Neuronal stem cell (in vitro differentiated cells): ENCODE measurements around the gene DPEP1.
A peak's percentile ranks its signal among the peaks of the same experiment; 100 is the strongest.

Experiments
- DNase-seq: peaks from one replicate; pipeline ENCODE4 v3.0.0-alpha.2; 2013; ENCODE audit warnings: low spot score
- H2AFZ ChIP-seq: one replicate; pipeline ENCODE4 v1.6.1; 2013; ENCODE audit warnings: mild to moderate bottlenecking, low read length, inconsistent platforms
- H2AK5ac ChIP-seq: 2 replicates; pipeline ENCODE4 v1.6.1; 2013; ENCODE audit warnings: low read depth, mild to moderate bottlenecking, inconsistent platforms, low read length, moderate library complexity, mixed read lengths
- H2BK120ac ChIP-seq: 2 replicates; pipeline ENCODE4 v1.6.1; 2013; ENCODE audit warnings: low read depth, mild to moderate bottlenecking, inconsistent platforms, low read length, moderate library complexity, mixed read lengths
- H2BK12ac ChIP-seq: one replicate; pipeline ENCODE4 v1.6.1; 2013; ENCODE audit warnings: low read length, inconsistent platforms
- H2BK15ac ChIP-seq: 2 replicates; pipeline ENCODE4 v1.6.1; 2013; ENCODE audit warnings: mild to moderate bottlenecking, low read length, inconsistent platforms, mixed read lengths
- H2BK5ac ChIP-seq: one replicate; pipeline ENCODE4 v1.6.1; 2013; ENCODE audit warnings: inconsistent platforms, mild to moderate bottlenecking, low read length, moderate library complexity
- H3K14ac ChIP-seq: one replicate; pipeline ENCODE4 v1.6.1; 2013; ENCODE audit warnings: low read length, inconsistent platforms
- H3K18ac ChIP-seq: 2 replicates; pipeline ENCODE4 v1.6.1; 2013; ENCODE audit warnings: low read length, inconsistent platforms
- H3K23ac ChIP-seq: 2 replicates; pipeline ENCODE4 v1.6.1; 2013; ENCODE audit warnings: low read depth, mild to moderate bottlenecking, mixed read lengths, low read length, inconsistent platforms; ENCODE audit not compliant: poor library complexity
- H3K27ac ChIP-seq: replicated peaks from 3 replicates; pipeline ENCODE4 v1.5.1; 2013; ENCODE audit warnings: low read length, inconsistent platforms
- H3K27me3 ChIP-seq, 3 experiments: 2 replicates each; pipeline ENCODE4 v1.6.1; 2013; ENCODE audit warnings: low read length in 3 of 3, mild to moderate bottlenecking in 2 of 3, inconsistent platforms in 1 of 3, low read depth in 1 of 3, mixed read lengths in 1 of 3, moderate library complexity in 1 of 3; ENCODE audit not compliant: control insufficient read depth in 3 of 3, insufficient read depth in 3 of 3
- H3K36me3 ChIP-seq, 2 donors: replicated peaks in 1 of 2; 2 replicates each; pipeline ENCODE4 v1.6.1; 2013; ENCODE audit warnings: low read length in 2 of 2; ENCODE audit not compliant: control insufficient read depth in 2 of 2, insufficient read depth in 2 of 2
- H3K4ac ChIP-seq: 2 replicates; pipeline ENCODE4 v1.6.1; 2013; ENCODE audit warnings: inconsistent platforms, mild to moderate bottlenecking, low read length, moderate library complexity
- H3K4me1 ChIP-seq, 2 donors: 1 replicate in 1 of 2; 2 replicates in 1 of 2; pipeline ENCODE4 v1.6.1; 2013; ENCODE audit warnings: low read length in 2 of 2, low read depth in 1 of 2; ENCODE audit not compliant: control insufficient read depth in 2 of 2, insufficient read depth in 1 of 2
- H3K4me2 ChIP-seq: one replicate; pipeline ENCODE4 v1.6.1; 2013; ENCODE audit warnings: mild to moderate bottlenecking, low read length, inconsistent platforms; ENCODE audit not compliant: insufficient read depth, poor library complexity, severe bottlenecking
- H3K4me3 ChIP-seq, 2 donors: 2 replicates each; pipeline ENCODE4 v1.5.1; 2013; ENCODE audit warnings: low read length in 2 of 2, mild to moderate bottlenecking in 2 of 2, inconsistent platforms in 1 of 2, moderate library complexity in 1 of 2
- H3K79me1 ChIP-seq: one replicate; pipeline ENCODE4 v1.6.1; 2013; ENCODE audit warnings: low read depth, mild to moderate bottlenecking, inconsistent platforms, low read length, moderate library complexity
- H3K9ac ChIP-seq: one replicate; pipeline ENCODE4 v1.6.1; 2013; ENCODE audit warnings: mild to moderate bottlenecking, low read depth, low read length, inconsistent platforms; ENCODE audit not compliant: poor library complexity
- H3K9me3 ChIP-seq, 2 donors: replicated peaks in 1 of 2; 2 replicates each; pipeline versions ENCODE3 to v1.6.1; 2013; ENCODE audit warnings: low read length in 2 of 2, mild to moderate bottlenecking in 2 of 2, inconsistent platforms in 1 of 2, low read depth in 1 of 2, mixed read lengths in 1 of 2, moderate library complexity in 1 of 2; ENCODE audit not compliant: control insufficient read depth in 2 of 2, insufficient read depth in 1 of 2
- H4K8ac ChIP-seq: one replicate; pipeline ENCODE4 v1.6.1; 2013; ENCODE audit warnings: low read depth, mild to moderate bottlenecking, inconsistent platforms, low read length, moderate library complexity
- H4K91ac ChIP-seq: one replicate; pipeline ENCODE4 v1.6.1; 2013; ENCODE audit warnings: low read length, low read depth, mild to moderate bottlenecking, inconsistent platforms; ENCODE audit not compliant: poor library complexity
- WGBS, 2 donors: extraction: QIAGEN DNeasy Blood & Tissue Kit; methylation state at CpG; one replicate each; pipeline ENCODE4 v1.1.7; 2013; ENCODE audit warnings: missing lambda C conversion rate in 2 of 2, mixed read lengths in 1 of 2; ENCODE audit not compliant: insufficient read length in 2 of 2, insufficient replicate concordance in 1 of 2; ENCODE audit errors: extremely low coverage in 2 of 2; 5-methylcytosine and 5-hydroxymethylcytosine counted together

Gene DPEP1

DNA sequence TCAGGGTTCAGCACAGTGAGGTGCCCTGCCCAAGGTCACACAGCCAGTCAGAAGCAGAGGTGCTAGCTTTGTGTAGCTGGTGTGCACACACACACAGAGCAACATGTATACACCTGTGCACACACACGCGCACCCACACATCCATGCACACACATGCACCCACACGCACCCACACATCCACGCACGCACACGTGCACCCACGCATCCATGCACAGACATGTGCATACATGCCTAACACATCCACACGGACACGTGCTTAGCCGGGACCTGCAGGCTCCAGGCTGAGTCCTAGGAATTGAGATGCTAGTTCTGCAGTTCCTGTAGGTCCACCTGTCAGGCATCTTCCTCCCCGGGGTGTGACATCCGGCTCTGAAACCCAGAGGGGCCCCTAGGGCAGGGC, 13.0 kb upstream of the DPEP1 start:
- H3K36me3 ChIP-seq = no peaks in the 10 kb centered on the region
- peaks cover 0 to 4% (median 0%) of the 10 kb centered on the region in 3 experiments for H3K27me3 ChIP-seq
- H3K9me3 ChIP-seq = peaks cover 0 to 2% of the 10 kb centered on the region in 2 donors
- no peak overlapping the region for H2BK5ac ChIP-seq
- peak overlapping the region; percentile 86 for H2BK12ac ChIP-seq
- H3K4me3 ChIP-seq = no peak overlapping the region
- H2BK15ac ChIP-seq = peak overlapping the region; percentile 59
- H2BK120ac ChIP-seq = no peak overlapping the region
- no peak for DNase-seq
- H3K27ac ChIP-seq = no peak overlapping the region
- no peak overlapping the region for H4K91ac ChIP-seq
- H4K8ac ChIP-seq = no peak overlapping the region
- H3K9ac ChIP-seq = peak overlapping the region; percentile 87
- peak overlapping the region; percentile 77 for H3K18ac ChIP-seq
- H2AK5ac ChIP-seq = peak overlapping the region; percentile 89
- H3K23ac ChIP-seq = peak overlapping the region; percentile 83
- H3K14ac ChIP-seq = no peak overlapping the region
- H3K4me2 ChIP-seq = no peak overlapping the region
- no peak overlapping the region for H3K4ac ChIP-seq
- H3K79me1 ChIP-seq = no peaks in the 10 kb centered on the region
- H3K4me1 ChIP-seq = peaks cover 20 to 35% of the 10 kb centered on the region in 2 donors
- WGBS, 2 donors = no CpG with 5 or more reads among the region's 12 CpGs
- no peak overlapping the region for H2AFZ ChIP-seq

DNA sequence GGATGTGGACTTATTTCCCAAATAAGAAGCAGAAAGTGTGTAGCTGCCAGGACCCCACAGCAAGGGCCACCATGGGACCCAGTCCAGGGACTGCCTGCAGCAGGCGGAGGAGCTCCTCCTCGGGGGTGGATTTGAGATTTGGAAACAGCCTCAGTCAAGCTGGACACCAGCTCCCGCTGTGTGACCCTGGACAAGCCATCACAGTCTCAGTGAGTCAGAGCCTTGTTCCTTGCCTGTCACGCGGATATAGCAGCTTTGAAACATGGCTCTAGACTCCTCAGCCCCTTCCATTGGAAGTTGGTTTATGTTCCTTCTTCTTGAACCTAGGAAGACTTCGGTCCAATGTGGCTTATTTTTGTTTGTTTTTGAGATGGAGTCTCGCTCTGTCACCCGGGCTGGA, 12.5 kb upstream of the DPEP1 start:
- WGBS, 2 donors = no CpG with 5 or more reads among the region's 8 CpGs
- no peak overlapping the region for H3K23ac ChIP-seq
- H2BK15ac ChIP-seq = peak overlapping the region; percentile 59
- no peak for DNase-seq
- H2BK5ac ChIP-seq = no peak overlapping the region
- H2BK120ac ChIP-seq = no peak overlapping the region
- H2AFZ ChIP-seq = peak overlapping the region; percentile 17
- H3K4me1 ChIP-seq = peaks cover 20 to 35% of the 10 kb centered on the region in 2 donors
- H4K8ac ChIP-seq = no peak overlapping the region
- no peaks in the 10 kb centered on the region for H3K36me3 ChIP-seq
- no peaks in the 10 kb centered on the region for H3K9me3 ChIP-seq
- no peak overlapping the region for H3K4me3 ChIP-seq
- H3K14ac ChIP-seq = no peak overlapping the region
- H3K27ac ChIP-seq = no peak overlapping the region
- peaks cover 0 to 4% (median 0%) of the 10 kb centered on the region in 3 experiments for H3K27me3 ChIP-seq
- no peak overlapping the region for H4K91ac ChIP-seq
- H3K4ac ChIP-seq = no peak overlapping the region
- H3K4me2 ChIP-seq = no peak overlapping the region
- H3K79me1 ChIP-seq = no peaks in the 10 kb centered on the region
- no peak overlapping the region for H2AK5ac ChIP-seq
- no peak overlapping the region for H3K18ac ChIP-seq
- H3K9ac ChIP-seq = no peak overlapping the region
- H2BK12ac ChIP-seq = no peak overlapping the region

- H2AK5ac ChIP-seq = peak overlapping the region; percentile 93
- no peak overlapping the region for H3K27ac ChIP-seq
- no peak overlapping the region for H4K8ac ChIP-seq
- peaks cover 0 to 4% (median 0%) of the 10 kb centered on the region in 3 experiments for H3K27me3 ChIP-seq
- no peak overlapping the region for H4K91ac ChIP-seq
- H3K23ac ChIP-seq = no peak overlapping the region
- no peaks in the 10 kb centered on the region for H3K79me1 ChIP-seq
- no peak overlapping the region for H2BK120ac ChIP-seq
- no peak overlapping the region for H3K4me3 ChIP-seq
- DNase-seq = no peak
- no CpG with 5 or more reads among the region's 22 CpGs for WGBS, 2 donors
- peak overlapping the region; percentile 58 for H2BK15ac ChIP-seq
- no peaks in the 10 kb centered on the region for H3K9me3 ChIP-seq
- peaks cover 20 to 35% of the 10 kb centered on the region in 2 donors for H3K4me1 ChIP-seq
- H3K18ac ChIP-seq = peak overlapping the region; percentile 96
- peak overlapping the region; percentile 90 for H2BK12ac ChIP-seq
- H3K4ac ChIP-seq = no peak overlapping the region
- H3K9ac ChIP-seq = no peak overlapping the region
- H3K4me2 ChIP-seq = no peak overlapping the region
- H2AFZ ChIP-seq = peak overlapping the region; percentile 53
- peak overlapping the region; percentile 56 for H3K14ac ChIP-seq
- no peak overlapping the region for H2BK5ac ChIP-seq
- no peaks in the 10 kb centered on the region for H3K36me3 ChIP-seq
Measured at GRCh38 chr16:89601906-89602272, 11.6 kb upstream of the DPEP1 start.

DNA sequence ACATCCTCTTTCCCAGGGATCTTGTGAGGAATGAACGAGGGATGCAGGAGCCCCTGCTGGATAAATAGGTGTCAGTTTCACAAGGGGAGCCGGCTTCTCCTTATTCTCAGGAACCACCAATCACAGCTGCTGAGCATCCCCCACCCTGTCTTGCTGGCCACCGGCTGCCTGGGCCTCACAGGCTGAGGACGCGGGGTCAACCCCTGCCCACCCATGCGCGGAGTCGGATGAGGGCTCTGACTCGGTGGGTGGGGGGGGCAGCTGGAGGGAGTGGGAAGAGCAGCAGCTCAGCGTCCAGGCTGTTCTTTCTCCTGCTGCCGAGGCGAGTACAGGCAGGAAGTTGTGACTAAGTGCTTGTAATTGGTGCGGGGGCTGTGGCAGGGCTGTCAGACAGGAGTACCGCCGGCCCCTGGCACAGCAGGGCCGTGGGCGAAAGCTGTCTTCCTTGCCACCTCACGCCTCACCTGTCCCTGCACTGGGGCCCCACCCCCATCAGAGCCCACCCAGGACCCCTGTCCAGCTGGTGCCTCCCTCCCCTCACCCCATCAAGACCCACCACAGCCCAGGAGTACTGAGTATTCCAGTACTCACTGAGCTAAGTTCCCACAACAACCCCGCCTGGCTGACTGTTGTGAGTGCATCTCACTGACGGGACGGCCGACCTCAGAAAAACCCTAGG, 11.0 kb upstream of the DPEP1 start:
- no peak overlapping the region for H3K27ac ChIP-seq
- H3K4ac ChIP-seq = peak overlapping the region; percentile 53
- peak; percentile 70 for DNase-seq
- H3K27me3 ChIP-seq = peaks cover 0 to 4% (median 0%) of the 10 kb centered on the region in 3 experiments
- no peaks in the 10 kb centered on the region for H3K79me1 ChIP-seq
- no peaks in the 10 kb centered on the region for H3K36me3 ChIP-seq
- peak overlapping the region; percentile 58 for H2BK15ac ChIP-seq
- no CpG with 5 or more reads among the region's 22 CpGs for WGBS, 2 donors
- no peak overlapping the region for H2BK5ac ChIP-seq
- peak overlapping the region; percentile 69 for H3K18ac ChIP-seq
- H3K4me2 ChIP-seq = peak overlapping the region; percentile 49
- no peak overlapping the region for H2BK120ac ChIP-seq
- H3K9ac ChIP-seq = no peak overlapping the region
- H4K8ac ChIP-seq = no peak overlapping the region
- peak overlapping the region in 1 of 2 donors; percentile 12 for H3K4me3 ChIP-seq
- peak overlapping the region; percentile 73 for H3K23ac ChIP-seq
- peaks cover 20 to 35% of the 10 kb centered on the region in 2 donors for H3K4me1 ChIP-seq
- peak overlapping the region; percentile 56 for H3K14ac ChIP-seq
- H2BK12ac ChIP-seq = peak overlapping the region; percentile 5
- H4K91ac ChIP-seq = no peak overlapping the region
- H3K9me3 ChIP-seq = no peaks in the 10 kb centered on the region
- peak overlapping the region; percentile 53 for H2AFZ ChIP-seq
- peak overlapping the region; percentile 93 for H2AK5ac ChIP-seq
